Measurements from ENCODE around the gene SH3PXD2A.

- TF ChIP-seq ARID2 (IDR thresholded peaks at IDR 0.05) (no peak), ZNF263 (CRISPR knock-in tag; IDR thresholded peaks at IDR 0.05; ENCODE audit: borderline replicate concordance) (no peak), ZNF766 (CRISPR knock-in tag; conservative IDR thresholded peaks at IDR 0.05) (no peak)
Measured at GRCh38 chr10:103580430-103580829, 274.9 kb downstream of the SH3PXD2A start.

Data from K562 (cell line).